ENCODE measurements around the gene APOL3. TPM values are rescaled to one million over a fixed set of nuclear protein-coding genes. Genes with fewer than 3 reads are reported as not detected.
"Not testable (repeated sequence)": the region's sequence is repeated elsewhere in the genome, so short reads cannot be mapped to it uniquely, and the experiment has no call there.

APOL3 gene
- total RNA-seq, 2 donors from 2014 or later: 13.8 to 29.5 TPM

DNA sequence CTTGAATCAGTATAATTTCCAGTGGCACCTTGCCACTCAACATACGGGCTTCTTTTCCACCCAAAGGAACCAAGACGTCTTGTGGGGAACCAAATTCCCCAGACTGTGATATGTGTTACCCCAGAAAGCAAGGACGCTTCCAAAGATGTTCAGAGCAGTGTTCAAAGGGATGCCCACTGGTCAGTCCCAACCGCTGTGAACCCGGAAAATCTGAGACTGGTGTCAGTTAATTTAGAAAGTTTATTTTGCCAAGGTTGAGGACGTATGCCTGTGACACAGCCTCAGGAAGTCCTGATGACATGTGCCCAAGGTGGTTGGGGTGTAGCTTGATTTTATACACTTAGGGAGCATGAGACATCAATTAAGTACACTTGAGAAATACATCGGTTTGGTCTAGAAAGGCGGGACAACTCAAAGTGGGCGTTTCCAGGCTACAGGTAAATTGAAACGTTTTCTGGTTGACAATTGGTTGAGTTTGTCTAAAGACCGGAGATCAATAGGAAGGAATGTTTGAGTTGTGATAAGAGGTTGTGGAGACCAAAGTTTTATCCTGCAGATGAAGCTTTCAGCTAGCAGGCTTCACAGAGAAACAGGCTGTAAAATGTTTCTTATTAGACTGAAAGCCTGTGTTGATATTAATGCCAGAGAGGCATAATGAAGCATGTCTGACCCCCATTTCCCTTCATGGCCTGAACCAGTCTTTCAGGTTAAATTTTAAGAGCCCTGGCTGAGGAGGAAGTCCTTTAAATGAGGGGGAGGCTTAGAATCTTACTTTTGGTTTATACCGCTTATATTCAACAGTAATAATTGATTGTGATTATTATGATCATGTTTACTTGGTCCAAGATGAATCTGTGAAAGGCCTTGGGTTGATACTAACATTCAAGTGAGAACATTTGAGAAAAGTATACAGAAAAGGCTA, 6.8 kb downstream of the APOL3 start:
- peak overlapping the region; percentile 82 to 92 for H3K27ac ChIP-seq
- H3K4me1 ChIP-seq: peaks cover 0 to 63% of the 10 kb centered on the region in 2 donors
- H3K36me3 ChIP-seq: peaks cover 11% of the 10 kb centered on the region
- DNase-seq (ENCODE audit: low spot score): peak; percentile 46
- TF ChIP-seq, protein P1, sequence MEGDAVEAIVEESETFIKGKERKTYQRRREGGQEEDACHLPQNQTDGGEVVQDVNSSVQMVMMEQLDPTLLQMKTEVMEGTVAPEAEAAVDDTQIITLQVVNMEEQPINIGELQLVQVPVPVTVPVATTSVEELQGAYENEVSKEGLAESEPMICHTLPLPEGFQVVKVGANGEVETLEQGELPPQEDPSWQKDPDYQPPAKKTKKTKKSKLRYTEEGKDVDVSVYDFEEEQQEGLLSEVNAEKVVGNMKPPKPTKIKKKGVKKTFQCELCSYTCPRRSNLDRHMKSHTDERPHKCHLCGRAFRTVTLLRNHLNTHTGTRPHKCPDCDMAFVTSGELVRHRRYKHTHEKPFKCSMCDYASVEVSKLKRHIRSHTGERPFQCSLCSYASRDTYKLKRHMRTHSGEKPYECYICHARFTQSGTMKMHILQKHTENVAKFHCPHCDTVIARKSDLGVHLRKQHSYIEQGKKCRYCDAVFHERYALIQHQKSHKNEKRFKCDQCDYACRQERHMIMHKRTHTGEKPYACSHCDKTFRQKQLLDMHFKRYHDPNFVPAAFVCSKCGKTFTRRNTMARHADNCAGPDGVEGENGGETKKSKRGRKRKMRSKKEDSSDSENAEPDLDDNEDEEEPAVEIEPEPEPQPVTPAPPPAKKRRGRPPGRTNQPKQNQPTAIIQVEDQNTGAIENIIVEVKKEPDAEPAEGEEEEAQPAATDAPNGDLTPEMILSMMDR (IDR thresholded peaks at IDR 0.05): no peak
- no peaks in the 10 kb centered on the region for H3K27me3 ChIP-seq
- no peaks in the 10 kb centered on the region for H3K9me3 ChIP-seq
- H3K4me3 ChIP-seq: no peak overlapping the region

DNA sequence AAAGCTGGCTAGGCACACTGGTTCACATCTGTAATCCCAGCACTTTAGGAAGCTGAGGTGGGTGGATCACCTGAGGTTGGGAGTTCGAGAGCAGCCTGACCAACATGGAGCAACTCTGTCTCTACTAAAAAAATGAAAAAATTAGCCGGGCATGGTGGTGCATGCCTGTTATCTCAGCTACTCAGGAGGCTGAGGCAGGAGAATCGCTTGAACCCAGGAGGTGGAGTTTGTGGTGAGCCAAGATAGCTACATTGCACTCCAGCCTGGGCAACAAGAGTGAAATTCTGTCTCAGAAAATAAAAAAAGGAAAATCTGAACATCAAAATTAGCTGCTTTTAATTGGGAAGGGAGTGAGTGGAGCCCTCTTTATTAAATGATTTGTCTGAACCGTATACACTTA, 7.7 kb downstream of the APOL3 start:
- H3K4me3 ChIP-seq; H3K9me3 ChIP-seq; H3K27ac ChIP-seq; DNase-seq (ENCODE audit: low spot score); H3K27me3 ChIP-seq: not testable (repeated sequence)
- peaks cover 20% of the 10 kb centered on the region for H3K36me3 ChIP-seq
- H3K4me1 ChIP-seq: peaks cover 0 to 55% of the 10 kb centered on the region in 2 donors

- Histone ChIP-seq H3K4me1 (peaks cover 0 to 55% of the 10 kb centered on the region in 2 donors), H3K36me3 (peaks cover 20% of the 10 kb centered on the region), H3K9me3 (no peaks in the 10 kb centered on the region), H3K27ac (peak overlapping the region; percentile 53 to 62), H3K27me3 (no peaks in the 10 kb centered on the region), H3K4me3 (no peak overlapping the region)
- DNase-seq (ENCODE audit: low spot score): no peak
- TF ChIP-seq, protein P1 (IDR thresholded peaks at IDR 0.05): no peak
These were observed 8.5 kb downstream of the APOL3 start for GRCh38 chr22:36152088-36152487.

GRCh38 chr22:36151006-36151595, 9.5 kb downstream of the APOL3 start:
- Histone ChIP-seq H3K4me1 (peaks cover 0 to 50% of the 10 kb centered on the region in 2 donors), H3K9me3 (no peaks in the 10 kb centered on the region), H3K4me3 (no peak overlapping the region), H3K27ac (peak overlapping the region; percentile 53 to 62), H3K36me3 (peaks cover 20% of the 10 kb centered on the region), H3K27me3 (no peaks in the 10 kb centered on the region)
- TF ChIP-seq, protein P1 (IDR thresholded peaks at IDR 0.05): no peak
- peak; percentile 58 for DNase-seq (ENCODE audit: low spot score)

GRCh38 chr22:36149441-36149840, 11.1 kb downstream of the APOL3 start:
- Histone ChIP-seq H3K27me3 (no peaks in the 10 kb centered on the region), H3K4me3 (no peak overlapping the region), H3K9me3 (no peaks in the 10 kb centered on the region), H3K27ac (no peak overlapping the region), H3K36me3 (peaks cover 21% of the 10 kb centered on the region), H3K4me1 (peaks cover 0 to 40% of the 10 kb centered on the region in 2 donors)
- TF ChIP-seq, protein P1 (IDR thresholded peaks at IDR 0.05): no peak
- no peak for DNase-seq (ENCODE audit: low spot score)

DNA sequence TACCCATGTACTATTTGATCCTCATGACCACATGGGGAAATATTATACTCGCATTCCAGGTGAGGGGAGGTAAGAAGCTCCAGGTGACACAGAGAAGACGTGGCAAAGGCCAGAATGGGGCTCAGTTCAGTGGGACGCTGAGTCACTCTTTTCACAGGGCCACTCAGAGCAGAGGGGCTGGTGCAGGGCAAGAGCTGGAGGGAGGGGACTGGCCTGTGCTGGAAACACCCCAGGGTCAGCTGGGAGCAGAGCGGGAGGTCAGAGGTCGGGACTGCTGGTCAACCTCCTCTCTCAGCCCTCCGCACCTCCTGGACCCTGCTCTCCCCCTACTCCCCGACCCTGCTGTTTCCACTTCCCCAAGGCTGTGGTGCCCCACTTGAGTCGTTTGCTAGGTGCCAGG, 12.1 kb downstream of the APOL3 start:
- DNase-seq (ENCODE audit: low spot score): no peak
- Histone ChIP-seq H3K36me3 (peaks cover 32% of the 10 kb centered on the region), H3K27ac (no peak overlapping the region), H3K4me1 (peaks cover 0 to 34% of the 10 kb centered on the region in 2 donors), H3K27me3 (no peaks in the 10 kb centered on the region), H3K9me3 (no peaks in the 10 kb centered on the region), H3K4me3 (no peak overlapping the region)
- TF ChIP-seq, protein P1 (IDR thresholded peaks at IDR 0.05): no peak
